Activated gamma-delta T cell treated with Interleukin-2 at 50 U/mL for 16 hours (primary cell): ENCODE measurements around the gene TTC16.
"Not testable (repeated sequence)": the region's sequence is repeated elsewhere in the genome, so short reads cannot be mapped to it uniquely, and the experiment has no call there.

ENCODE experiments used
- DNase-seq: peaks from one replicate; pipeline ENCODE4 v3.0.0-alpha.2; 2020

The TTC16 gene

GRCh38 chr9:127770905-127771569, 55.2 kb downstream of the TTC16 start:
- peak; percentile 90 for DNase-seq

- no peak for DNase-seq
Observed at GRCh38 chr9:127771570-127772189, 55.8 kb downstream of the TTC16 start.

GRCh38 chr9:127772603-127773002, 56.7 kb downstream of the TTC16 start:
- no peak for DNase-seq

- DNase-seq = no peak
Observed at GRCh38 chr9:127773272-127773671, 57.4 kb downstream of the TTC16 start.

- DNase-seq = no peak
Observed at GRCh38 chr9:127773981-127774380, 58.1 kb downstream of the TTC16 start.

- peak; percentile 81 for DNase-seq
Observed at GRCh38 chr9:127776195-127776923, 60.5 kb downstream of the TTC16 start.

- no peak for DNase-seq
Observed at GRCh38 chr9:127776924-127777289, 61.0 kb downstream of the TTC16 start.

GRCh38 chr9:127777368-127777980, 61.6 kb downstream of the TTC16 start:
- DNase-seq = no peak

GRCh38 chr9:127778280-127779135, 62.6 kb downstream of the TTC16 start, which contains the start of gene SH2D3C:
TSS of gene SH2D3C (minus strand) at chr9:127778666. CDS start at chr9:127778627, 39 bp downstream.
- peak; percentile 33 for DNase-seq

GRCh38 chr9:127779136-127779981, 63.5 kb downstream of the TTC16 start:
- DNase-seq = peak; percentile 35

GRCh38 chr9:127780126-127780885, 64.4 kb downstream of the TTC16 start:
- DNase-seq = no peak

- DNase-seq = not testable (repeated sequence)
Observed at GRCh38 chr9:127780909-127781308, 65.0 kb downstream of the TTC16 start.
